Right atrium auricular region (tissue), 2 donors: ENCODE data around the gene TBC1D8. TPM values are rescaled to one million over a fixed set of nuclear protein-coding genes. Genes with fewer than 3 reads are reported as not detected.

Experiments used
- DNase-seq: peaks from one replicate; pipeline ENCODE4 v3.0.0-alpha.2; 2019; ENCODE audit warnings: low spot score
- H3K27ac ChIP-seq, 2 donors: fragments of 200-600 bp; sonication (generic); 1 replicate in 1 of 2; 2 replicates in 1 of 2; pipeline ENCODE4 v1.5.1; 2016 to 2019
- H3K27me3 ChIP-seq, 2 donors: fragments of 200-600 bp; sonication (generic); one replicate each; pipeline versions ENCODE4 v1.5.1 to v1.6.0; 2017 to 2019
- H3K36me3 ChIP-seq: fragments of 200-600 bp; sonication (generic); one replicate; pipeline ENCODE4 v1.5.1; 2016
- H3K4me1 ChIP-seq, 2 donors: fragments of 200-600 bp; sonication (generic); one replicate each; pipeline versions ENCODE4 v1.5.1 to v1.6.0; 2017 to 2019
- H3K4me3 ChIP-seq, 2 donors: fragments of 200-600 bp; sonication (generic); 1 replicate in 1 of 2; 2 replicates in 1 of 2; pipeline ENCODE4 v1.5.1; 2017 to 2019; ENCODE audit warnings: mild to moderate bottlenecking in 1 of 2, moderate library complexity in 1 of 2
- H3K9me3 ChIP-seq, 2 donors: fragments of 200-600 bp; sonication (generic); one replicate each; pipeline ENCODE4 v1.5.1; 2019
- CTCF ChIP-seq, 2 donors: fragments of 200-600 bp; sonication (generic); IDR thresholded peaks; one replicate each; pipeline ENCODE4 v1.5.1; 2019; ENCODE audit warnings: antibody characterized with exemption in 2 of 2
- total RNA-seq, 2 donors: library from RNA; depleted of rRNA; stranded (reverse); fragments of >200 nt; gene quantifications; one replicate each; pipeline ENCODE4 v1.1.0, GENCODE V29; 2016

The TBC1D8 gene
- total RNA-seq, 2 donors from 2014 or later, result 42.3 to 50.3 TPM

GRCh38 chr2:101115664-101116063 is 35.5 kb downstream of the TBC1D8 start:
- Histone ChIP-seq H3K4me3 (no peak overlapping the region), H3K4me1 (peaks cover 0 to 89% of the 10 kb centered on the region in 2 donors), H3K27me3 (no peaks in the 10 kb centered on the region), H3K36me3 (no peaks in the 10 kb centered on the region), H3K9me3 (no peaks in the 10 kb centered on the region), H3K27ac (peak overlapping the region; percentile 89 to 98)
- no peak for TF ChIP-seq CTCF (IDR thresholded peaks at IDR 0.05)
- no peak for DNase-seq

GRCh38 chr2:101114815-101115214 is 36.4 kb downstream of the TBC1D8 start:
- no peaks in the 10 kb centered on the region for H3K27me3 ChIP-seq
- H3K4me3 ChIP-seq, result no peak overlapping the region
- no peak for TF ChIP-seq CTCF (IDR thresholded peaks at IDR 0.05)
- no peaks in the 10 kb centered on the region for H3K9me3 ChIP-seq
- H3K4me1 ChIP-seq, result peaks cover 0 to 89% of the 10 kb centered on the region in 2 donors
- DNase-seq, result no peak
- no peaks in the 10 kb centered on the region for H3K36me3 ChIP-seq
- H3K27ac ChIP-seq, result peak overlapping the region; percentile 89 to 98

GRCh38 chr2:101114268-101114783 is 36.9 kb downstream of the TBC1D8 start:
- Histone ChIP-seq H3K27ac (peak overlapping the region; percentile 89 to 98), H3K4me1 (peaks cover 0 to 89% of the 10 kb centered on the region in 2 donors), H3K4me3 (no peak overlapping the region), H3K27me3 (no peaks in the 10 kb centered on the region), H3K36me3 (no peaks in the 10 kb centered on the region), H3K9me3 (no peaks in the 10 kb centered on the region)
- no peak for TF ChIP-seq CTCF (IDR thresholded peaks at IDR 0.05)
- DNase-seq, result no peak

GRCh38 chr2:101113441-101114267 is 37.5 kb downstream of the TBC1D8 start:
- H3K36me3 ChIP-seq, result no peaks in the 10 kb centered on the region
- no peak overlapping the region for H3K4me3 ChIP-seq
- TF ChIP-seq CTCF (IDR thresholded peaks at IDR 0.05), result no peak
- no peak for DNase-seq
- no peaks in the 10 kb centered on the region for H3K9me3 ChIP-seq
- peak overlapping the region; percentile 89 to 98 for H3K27ac ChIP-seq
- no peaks in the 10 kb centered on the region for H3K27me3 ChIP-seq
- peaks cover 0 to 89% of the 10 kb centered on the region in 2 donors for H3K4me1 ChIP-seq

- Histone ChIP-seq H3K27me3 (no peaks in the 10 kb centered on the region), H3K9me3 (no peaks in the 10 kb centered on the region), H3K27ac (peak overlapping the region; percentile 89 to 98), H3K4me3 (no peak overlapping the region), H3K36me3 (no peaks in the 10 kb centered on the region), H3K4me1 (peaks cover 0 to 91% of the 10 kb centered on the region in 2 donors)
- no peak for TF ChIP-seq CTCF (IDR thresholded peaks at IDR 0.05)
- DNase-seq, result no peak
These were observed 38.4 kb downstream of the TBC1D8 start for GRCh38 chr2:101112772-101113157.
